Upper lobe of left lung (tissue), 4 donors: Measurements from ENCODE around the gene ST6GALNAC2.

Experiments
- CTCF ChIP-seq, 6 experiments: fragments of 450-650 bp in 4 of 6; fragments of 200-600 bp in 2 of 6; sonication (generic) in 2 of 6; IDR thresholded peaks; one replicate each; pipeline ENCODE4 v1.5.1; 2016 to 2019; ENCODE audit warnings: antibody characterized with exemption in 6 of 6
- EP300 ChIP-seq, 4 donors: sonication (generic); formaldehyde crosslinking; IDR thresholded peaks; one replicate each; pipeline ENCODE4 v1.5.1; 2017; ENCODE audit warnings: antibody characterized with exemption in 4 of 4, control low read depth in 2 of 4
- POLR2A ChIP-seq, 4 donors: fragments of 450-650 bp; IDR thresholded peaks; one replicate each; pipeline ENCODE4 v1.5.1; 2016 to 2017; ENCODE audit warnings: antibody characterized with exemption in 4 of 4, mild to moderate bottlenecking in 2 of 4
- POLR2AphosphoS5 ChIP-seq, 2 donors: sonication (generic); formaldehyde crosslinking; IDR thresholded peaks; one replicate each; pipeline ENCODE4 v1.5.1; 2017; ENCODE audit warnings: antibody characterized with exemption in 2 of 2

GRCh38 chr17:76540381-76541300, 45.0 kb downstream of the ST6GALNAC2 start:
- peak in 4 of 6 experiments; percentile 35 to 68 (median 46) for TF ChIP-seq CTCF (IDR thresholded peaks at IDR 0.05)
- peak in 1 of 4 donors; percentile 64 for TF ChIP-seq POLR2A (IDR thresholded peaks at IDR 0.05)
- peak; percentile 18 to 72 for TF ChIP-seq POLR2AphosphoS5 (IDR thresholded peaks at IDR 0.05)
- no peak for TF ChIP-seq EP300 (IDR thresholded peaks at IDR 0.05)
